K562 (cell line): ENCODE results near the gene MED12. TPM values are rescaled to one million over a fixed set of nuclear protein-coding genes. Genes with fewer than 3 reads are reported as not detected.

Source experiments
- ATAC-seq: fragments of 200-7000 bp; cut with Tn5 transposase; 3 replicates; pipeline ENCODE4 v1.9.1; 2020; ENCODE audit warnings: moderate library complexity
- BruUV-seq: library from RNA; stranded (reverse); fragments of 400-500 nt; replicated peaks from 2 replicates; lab custom pipeline; 2021; lab: Mats Ljungman, UMichigan
- CTCF ChIA-PET: fragments of 300-600 bp; formaldehyde crosslinking; extraction: SDS; loops from one replicate; lab custom pipeline; 2021; ENCODE audit warnings: low intra/inter-chr PET ratio; lab: Yijun Ruan, JAX
- POLR2A ChIA-PET: fragments of 300-600, 350-650 bp; sonication (Branson Sonifier 250); formaldehyde crosslinking; extraction: SDS; loops from one replicate; lab custom pipeline; 2021; ENCODE audit warnings: antibody characterized with exemption, inconsistent platforms; lab: Yijun Ruan, JAX
- DNase-seq, 4 experiments: peaks; one replicate each; pipeline versions ENCODE4 v3.0.0 to v3.0.0-alpha.2; 2011 to 2018; ENCODE audit warnings: low spot score in 3 of 4, mixed read lengths in 3 of 4; ENCODE audit errors: extremely low read depth in 1 of 4
- FAIRE-seq: peaks from 2 replicates; lab custom pipeline; 2011; peaks lifted over from hg19 to GRCh38; lab: Jason Lieb, UNC
- H2AFZ ChIP-seq: 2 replicates; pipeline ENCODE4 v1.6.0; 2011; ENCODE audit warnings: low read depth, low read length, control low read depth, inconsistent platforms
- H3K27ac ChIP-seq: fragments of 200-600 bp; 3 replicates; pipeline ENCODE4 v1.8.0; 2011; ENCODE audit warnings: low read depth, mild to moderate bottlenecking, control low read depth, inconsistent platforms, low read length, moderate library complexity, mixed read lengths; ENCODE audit errors: extremely low read depth
- H3K27me3 ChIP-seq, 2 experiments: fragments of 300-600 bp in 1 of 2; 2 replicates in 1 of 2; 3 replicates in 1 of 2; pipeline versions ENCODE4 v1.6.0 to v1.8.0; 2011; ENCODE audit warnings: inconsistent platforms in 2 of 2, low read length in 2 of 2, mild to moderate bottlenecking in 1 of 2, mixed read lengths in 1 of 2, moderate library complexity in 1 of 2; ENCODE audit not compliant: control insufficient read depth in 2 of 2, insufficient read depth in 2 of 2
- H3K36me3 ChIP-seq: fragments of 300-600 bp; 3 replicates; pipeline ENCODE4 v1.8.0; 2011; ENCODE audit warnings: mild to moderate bottlenecking, low read length, inconsistent platforms; ENCODE audit not compliant: control insufficient read depth, insufficient read depth
- H3K4me1 ChIP-seq, 2 experiments: fragments of 200-600 bp in 1 of 2; replicated peaks in 1 of 2; 2 replicates in 1 of 2; 3 replicates in 1 of 2; pipeline versions ENCODE4 v1.5.1 to v1.8.0; 2011; ENCODE audit warnings: inconsistent platforms in 2 of 2, low read length in 2 of 2, mild to moderate bottlenecking in 1 of 2, mixed read lengths in 1 of 2, moderate library complexity in 1 of 2; ENCODE audit not compliant: control insufficient read depth in 2 of 2, insufficient read depth in 2 of 2
- H3K4me2 ChIP-seq: 2 replicates; pipeline ENCODE4 v1.6.1; 2011; ENCODE audit warnings: low read length, control low read depth, inconsistent platforms, mixed read lengths; ENCODE audit not compliant: insufficient read depth
- H3K4me3 ChIP-seq: fragments of 200-600 bp; sonication (generic), shearing (Covaris generic); 2 replicates; pipeline ENCODE4 v1.5.1; 2016; ENCODE audit warnings: control low read depth, inconsistent platforms
- H3K79me2 ChIP-seq: fragments of 200-600 bp; 3 replicates; pipeline ENCODE4 v1.8.0; 2011; ENCODE audit warnings: low read length, inconsistent platforms; ENCODE audit not compliant: control insufficient read depth, insufficient read depth
- H3K9ac ChIP-seq, 2 experiments: 2 replicates each; pipeline versions ENCODE4 v1.6.0 to v1.6.1; 2011; ENCODE audit warnings: low read depth in 2 of 2, low read length in 2 of 2, control low read depth in 1 of 2, inconsistent platforms in 1 of 2, mild to moderate bottlenecking in 1 of 2, mixed read lengths in 1 of 2; ENCODE audit not compliant: insufficient read depth in 1 of 2
- H3K9me1 ChIP-seq: one replicate; pipeline ENCODE4 v1.6.0; 2011; ENCODE audit warnings: inconsistent platforms, mild to moderate bottlenecking, low read length, moderate library complexity; ENCODE audit not compliant: control insufficient read depth, insufficient read depth
- H3K9me3 ChIP-seq: replicated peaks from 2 replicates; pipeline ENCODE4 v1.5.1; 2011; ENCODE audit warnings: low read depth, low read length, inconsistent platforms; ENCODE audit not compliant: control insufficient read depth, insufficient read depth
- H4K20me1 ChIP-seq: replicated peaks from 2 replicates; pipeline ENCODE4 v1.6.1; 2011; ENCODE audit warnings: low read length, inconsistent platforms, mixed read lengths; ENCODE audit not compliant: control insufficient read depth, insufficient read depth
- CBX3 ChIP-seq, 2 experiments: IDR thresholded peaks; 1 replicate in 1 of 2; 2 replicates in 1 of 2; pipeline ENCODE4 v1.6.1; 2012; ENCODE audit warnings: inconsistent platforms in 2 of 2, low read length in 2 of 2, borderline replicate concordance in 1 of 2, control low read depth in 1 of 2
- CSDE1 ChIP-seq, 2 experiments: fragments of 450-650 bp; IDR thresholded peaks; 2 replicates each; pipeline ENCODE4 v1.6.1; 2016; ENCODE audit warnings: mild to moderate bottlenecking in 1 of 2
- ETV1 ChIP-seq: fragments of 450-650 bp; conservative IDR thresholded peaks from 2 replicates; pipeline ENCODE4 v1.6.1; 2016; ENCODE audit warnings: missing genetic modification characterization, control low read depth, low read depth, missing compliant biosample characterization
- MYBL2 ChIP-seq, 2 experiments: fragments of 450-650 bp in 1 of 2; sonication (generic) in 1 of 2; formaldehyde crosslinking in 1 of 2; IDR thresholded peaks; 2 replicates each; pipeline versions ENCODE4 v1.6.1 to v1.8.1; 2017 to 2022; ENCODE audit warnings: borderline replicate concordance in 1 of 2, inconsistent platforms in 1 of 2, low read depth in 1 of 2, mild to moderate bottlenecking in 1 of 2, missing genetic modification reagents in 1 of 2, moderate library complexity in 1 of 2
- NCOA2 ChIP-seq, 2 experiments: fragments of 450-650 bp; IDR thresholded peaks; 2 replicates each; pipeline ENCODE4 v1.6.1; 2018; ENCODE audit warnings: mild to moderate bottlenecking in 2 of 2, moderate library complexity in 1 of 2; ENCODE audit not compliant: partially characterized antibody in 2 of 2
- PHB2 ChIP-seq: fragments of 450-650 bp; IDR thresholded peaks from 2 replicates; pipeline ENCODE4 v1.6.1; 2017; ENCODE audit warnings: low read depth
- RFX1 ChIP-seq: fragments of 450-650 bp; IDR thresholded peaks from 2 replicates; pipeline ENCODE4 v1.6.1; 2016; ENCODE audit warnings: mild to moderate bottlenecking, moderate library complexity
- ZNF140 ChIP-seq: fragments of 250-450 bp; sonication (Bioruptor Pico); IDR thresholded peaks from 2 replicates; pipeline ENCODE4 v1.8.0; 2021; ENCODE audit warnings: moderate library complexity, mild to moderate bottlenecking, inconsistent platforms
- ZNF586 ChIP-seq: fragments of 450-650 bp; formaldehyde crosslinking; conservative IDR thresholded peaks from 2 replicates; pipeline ENCODE4 v1.4.0; 2020; ENCODE audit warnings: mild to moderate bottlenecking, moderate library complexity
- ZNF778 ChIP-seq: fragments of 450-650 bp; formaldehyde crosslinking; IDR thresholded peaks from 2 replicates; pipeline ENCODE4 v1.4.0; 2020; ENCODE audit warnings: mild to moderate bottlenecking, moderate library complexity
- WGBS: fragments of 100-300 bp; shearing (Covaris generic); methylation state at CpG from one replicate; pipeline ENCODE4 v1.1.6; 2016; ENCODE audit warnings: low coverage, mixed read lengths; ENCODE audit not compliant: insufficient coverage; ENCODE audit errors: missing lambda C conversion rate; 5-methylcytosine and 5-hydroxymethylcytosine counted together
- in situ Hi-C: fragments of 300-500 bp; cut with MboI; formaldehyde crosslinking; loops from 4 replicates; pipeline ENCODE4 v1.15.0; 2018; ENCODE audit warnings: inconsistent platforms, mixed read lengths
- intact Hi-C: fragments of 100-400 bp; cut with micrococcal nuclease; formaldehyde crosslinking; loops from 2 replicates; pipeline ENCODE4 v1.14.2; 2022
- polyA plus RNA-seq, 8 experiments: library from polyadenylated mRNA; depleted of rRNA in 4 of 8; stranded (reverse) in 5 of 8; unstranded in 3 of 8; fragments of >200 nt; fragmentation: Nextera tagmentation in 2 of 8; fragmentation: Illumina TruSeq in 1 of 8; extraction: Ambion mirVana in 2 of 8; extraction: Trizol in 1 of 8; gene quantifications; 2 replicates each; pipeline versions ENCODE4 v1.2.1 to v1.2.3, GENCODE V29; 2011 to 2014; ENCODE audit warnings: inconsistent platforms in 1 of 8, missing spikeins in 1 of 8
- total RNA-seq, 7 experiments: library from RNA; depleted of rRNA in 6 of 7; stranded (reverse); fragments of >200 nt in 6 of 7; fragmentation: Illumina TruSeq in 2 of 7; extraction: Trizol in 2 of 7; gene quantifications; 2 replicates each; pipeline versions ENCODE4 v1.2.1 to v1.2.3, GENCODE V29; 2011 to 2021; ENCODE audit warnings: low replicate concordance in 1 of 7
- TF ChIP-seq, protein P1 (sequence below): fragments of 450-650 bp; IDR thresholded peaks from 2 replicates; pipeline ENCODE4 v1.6.1; 2016

The MED12 gene
- total and polyA plus RNA-seq, 9 of the 15 experiments (the other 6 are each of a cell fraction or from before 2014, with no cell fraction given): 1.6 to 49.7 (median 8.6) TPM

DNA sequence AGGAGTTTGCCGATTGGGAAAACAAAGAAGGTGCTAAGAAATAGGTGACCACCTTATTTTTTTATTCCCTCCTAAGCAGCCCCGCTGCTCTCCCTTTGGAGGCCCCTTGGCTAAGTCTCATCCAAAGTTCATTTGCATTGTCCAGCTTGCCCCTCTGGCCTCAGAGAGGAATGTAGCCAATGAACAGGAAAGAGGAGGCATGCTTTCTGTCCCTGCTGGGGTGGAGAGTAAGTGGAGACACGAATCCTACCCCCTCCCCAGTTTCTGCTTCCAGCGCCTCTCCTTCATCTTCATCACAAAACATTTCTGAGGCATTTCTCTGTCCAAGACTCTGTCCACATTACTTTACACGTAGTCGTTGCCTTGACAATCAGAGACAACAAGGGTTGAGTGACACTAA is 64.9 kb downstream of the MED12 start:
- no peak for ATAC-seq
- Histone ChIP-seq H3K36me3 (no peaks in the 10 kb centered on the region), H2AFZ (peak overlapping the region; percentile 84), H3K4me3 (no peak overlapping the region), H3K4me2 (no peak overlapping the region), H3K9me1 (no peaks in the 10 kb centered on the region), H3K9me3 (no peaks in the 10 kb centered on the region), H3K4me1 (peaks cover 4 to 15% of the 10 kb centered on the region in 2 experiments; a peak in 3 of 5 replicates), H4K20me1 (no peaks in the 10 kb centered on the region), H3K27ac (no peak overlapping the region), H3K79me2 (no peaks in the 10 kb centered on the region), H3K27me3 (no peaks in the 10 kb centered on the region), H3K9ac (0 out of 4 replicates have a peak overlapping the region, but pooled peaks of 1 of the 2 experiments have one; percentile 96)
- TF ChIP-seq RFX1: peak; percentile 24; the same call in 1 of the 2 replicates
- no peak for TF ChIP-seq ETV1 (tag)
- TF ChIP-seq CSDE1 (IDR thresholded peaks at IDR 0.05): no peak
- TF ChIP-seq, protein P1, sequence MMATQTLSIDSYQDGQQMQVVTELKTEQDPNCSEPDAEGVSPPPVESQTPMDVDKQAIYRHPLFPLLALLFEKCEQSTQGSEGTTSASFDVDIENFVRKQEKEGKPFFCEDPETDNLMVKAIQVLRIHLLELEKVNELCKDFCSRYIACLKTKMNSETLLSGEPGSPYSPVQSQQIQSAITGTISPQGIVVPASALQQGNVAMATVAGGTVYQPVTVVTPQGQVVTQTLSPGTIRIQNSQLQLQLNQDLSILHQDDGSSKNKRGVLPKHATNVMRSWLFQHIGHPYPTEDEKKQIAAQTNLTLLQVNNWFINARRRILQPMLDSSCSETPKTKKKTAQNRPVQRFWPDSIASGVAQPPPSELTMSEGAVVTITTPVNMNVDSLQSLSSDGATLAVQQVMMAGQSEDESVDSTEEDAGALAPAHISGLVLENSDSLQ: 0 out of 2 replicates have a peak, but pooled peaks have one; percentile 8
- no peak for TF ChIP-seq ZNF586
- TF ChIP-seq ZNF778: no peak
- TF ChIP-seq NCOA2 (IDR thresholded peaks at IDR 0.05; ENCODE audit: partially characterized antibody in 2 of 2): no peak
- no peak for TF ChIP-seq PHB2
- TF ChIP-seq ZNF140 (CRISPR knock-in tag): no peak
- no peak for TF ChIP-seq CBX3 (IDR thresholded peaks at IDR 0.05; ENCODE audit: borderline replicate concordance in 1 of 2, low read length in 2 of 2)
- no peak for TF ChIP-seq MYBL2 (IDR thresholded peaks at IDR 0.05; ENCODE audit: low read depth)
- TF ChIP-seq MYBL2 (CRISPR knock-in tag; IDR thresholded peaks at IDR 0.05; ENCODE audit: borderline replicate concordance): no peak
- no peak for FAIRE-seq
- CTCF ChIA-PET: no interaction called here
- in situ Hi-C loops (no loop called here), intact Hi-C loops (loop anchor here (5.0 kb wide), 1 partner anchor 469 kb away; no protein-coding TSS in a partner anchor)
- 60% methylated on average over 6 of the region's 6 CpGs for WGBS
- no TSS peak for BruUV-seq
- DNase-seq: no peak
- POLR2A ChIA-PET: interaction anchor here (0.6 to 0.9 kb wide), 2 partner anchors 25 to 165 kb away, joined by 3 read pairs; no protein-coding TSS in a partner anchor
